Aorta (tissue), 5 donors: ENCODE measurements around the gene TUFT1. TPM values are rescaled to one million over a fixed set of nuclear protein-coding genes. Genes with fewer than 3 reads are reported as not detected.

Source experiments
- ATAC-seq: fragments of 200-7000 bp; cut with Tn5 transposase; one replicate; pipeline ENCODE4 v1.9.1; 2022; ENCODE audit warnings: moderate library complexity; ENCODE audit not compliant: low FRiP score
- DNase-seq, 2 donors: peaks; one replicate each; pipeline ENCODE4 v3.0.0-alpha.2; 2020
- H3K27ac ChIP-seq, 2 donors: one replicate each; pipeline ENCODE4 v1.5.1; 2013; ENCODE audit warnings: low read length in 2 of 2, mild to moderate bottlenecking in 2 of 2, moderate library complexity in 2 of 2, control low read depth in 1 of 2, inconsistent platforms in 1 of 2, low read depth in 1 of 2
- H3K27me3 ChIP-seq, 2 donors: one replicate each; pipeline ENCODE4 v1.6.1; 2013; ENCODE audit warnings: control low read depth in 1 of 2, low read length in 1 of 2, mild to moderate bottlenecking in 1 of 2, moderate library complexity in 1 of 2; ENCODE audit not compliant: insufficient read depth in 2 of 2, control insufficient read depth in 1 of 2
- H3K36me3 ChIP-seq, 2 donors: one replicate each; pipeline ENCODE4 v1.6.1; 2013; ENCODE audit warnings: control low read depth in 1 of 2, low read length in 1 of 2, mild to moderate bottlenecking in 1 of 2; ENCODE audit not compliant: insufficient read depth in 2 of 2, control insufficient read depth in 1 of 2
- H3K4me1 ChIP-seq, 2 donors: one replicate each; pipeline ENCODE4 v1.6.1; 2013; ENCODE audit warnings: low read length in 2 of 2, control low read depth in 1 of 2, mild to moderate bottlenecking in 1 of 2, moderate library complexity in 1 of 2; ENCODE audit not compliant: insufficient read depth in 2 of 2, control insufficient read depth in 1 of 2
- H3K4me3 ChIP-seq, 2 donors: one replicate each; pipeline ENCODE4 v1.5.1; 2013; ENCODE audit warnings: low read length in 2 of 2, control low read depth in 1 of 2, mild to moderate bottlenecking in 1 of 2
- H3K9me3 ChIP-seq: one replicate; pipeline ENCODE4 v1.6.1; 2013; ENCODE audit warnings: mild to moderate bottlenecking, low read length; ENCODE audit not compliant: control insufficient read depth
- WGBS, 2 donors: extraction: QIAGEN DNeasy Blood & Tissue Kit; methylation state at CpG; one replicate each; pipeline ENCODE4 v1.1.7; 2013; 5-methylcytosine and 5-hydroxymethylcytosine counted together
- intact Hi-C, 2 donors: fragments of 100-400 bp; cut with DNase I; formaldehyde crosslinking; loops; one replicate each; pipeline versions ENCODE4 v1.14.2 to v1.15.0; 2022
- polyA plus RNA-seq, 2 donors: library from polyadenylated mRNA; stranded (reverse); fragments of 200-250 nt; gene quantifications; one replicate each; pipeline ENCODE4 v1.2.3, GENCODE V29; 2013
- total RNA-seq, 2 donors: library from RNA; stranded (reverse); fragmentation: NEBNext Ultra II Directional; extraction: Animal tissue kit (Norgen Biotek cat#: 25700); gene quantifications; one replicate each; pipeline ENCODE4 v1.2.1, GENCODE V29; 2021
- donor health status: healthy with polysubstance abuse.
- donor health status: Bipolar disorder and iron deficiency.
- donor health status: DM: no; HTN: no; CAD: no.
- donor health status: DM: no; HTN: no; CAD: no.
- donor health status: DM: yes; HTN: yes; CAD: no.

The TUFT1 gene
- total and polyA plus RNA-seq, 4 donors, result 3.9 to 11.2 (median 5.5) TPM

- no peak overlapping the region for H3K27ac ChIP-seq
- 69 to 74% methylated on average over 3 of the region's 3 CpGs for WGBS, 2 donors
- intact Hi-C loops, result no loop called here
- no peak for DNase-seq
- no peaks in the 10 kb centered on the region for H3K4me1 ChIP-seq
- no peaks in the 10 kb centered on the region for H3K36me3 ChIP-seq
- ATAC-seq, result no peak
- H3K4me3 ChIP-seq, result no peak overlapping the region
- H3K9me3 ChIP-seq, result no peaks in the 10 kb centered on the region
- H3K27me3 ChIP-seq, result no peaks in the 10 kb centered on the region
These were observed 66.7 kb downstream of the TUFT1 start for GRCh38 chr1:151606857-151607256.

GRCh38 chr1:151610142-151610541, 70.0 kb downstream of the TUFT1 start:
- H3K36me3 ChIP-seq, result no peaks in the 10 kb centered on the region
- DNase-seq (no peak), ATAC-seq (no peak)
- no peaks in the 10 kb centered on the region for H3K9me3 ChIP-seq
- no peak overlapping the region for H3K4me3 ChIP-seq
- 91 to 97% methylated on average over 3 of the region's 3 CpGs for WGBS, 2 donors
- intact Hi-C loops, result loop anchor here in 1 of 2 donors (10.0 kb wide), 1 partner anchor 75 kb away; no protein-coding TSS in a partner anchor
- H3K27ac ChIP-seq, result no peak overlapping the region
- H3K4me1 ChIP-seq, result no peaks in the 10 kb centered on the region
- H3K27me3 ChIP-seq, result no peaks in the 10 kb centered on the region

- H3K4me1 ChIP-seq, result peaks cover 0 to 3% of the 10 kb centered on the region in 2 donors
- WGBS, 2 donors, result 13 to 15% methylated on average over 6 of the region's 6 CpGs
- peak; percentile 80 for ATAC-seq
These were observed 71.2 kb downstream of the TUFT1 start for GRCh38 chr1:151611288-151611790.

GRCh38 chr1:151611832-151612500, 71.9 kb downstream of the TUFT1 start, which contains the start of gene SNX27:
TSS of gene SNX27 (plus strand) at chr1:151612050. CDS start at chr1:151612202, 152 bp downstream.
- ATAC-seq, result peak; percentile 94
- Histone ChIP-seq H3K27ac (peak within 1 kb of the TSS; percentile 31 to 65), H3K4me3 (peak within 1 kb of the TSS; percentile 61 to 84), H3K9me3 (no peaks in the 10 kb centered on the region), H3K4me1 (peaks cover 0 to 3% of the 10 kb centered on the region in 2 donors), H3K36me3 (no peaks in the 10 kb centered on the region), H3K27me3 (no peaks in the 10 kb centered on the region)
- peak; percentile 94 to 96 for DNase-seq
- WGBS, 2 donors, result 1% methylated on average over 71 to 79 of the region's 79 CpGs
- intact Hi-C loops, result loop anchor here in 1 of 2 donors (10.0 kb wide), 1 partner anchor 73 kb away; no protein-coding TSS in a partner anchor

More at GRCh38 chr1:151611288-151611790, 71.2 kb downstream of the TUFT1 start:
- Histone ChIP-seq H3K27me3 (no peaks in the 10 kb centered on the region), H3K27ac (no peak overlapping the region), H3K9me3 (no peaks in the 10 kb centered on the region), H3K36me3 (no peaks in the 10 kb centered on the region), H3K4me3 (no peak overlapping the region)
- intact Hi-C loops, result loop anchor here in 1 of 2 donors (10.0 kb wide), 1 partner anchor 73 kb away; no protein-coding TSS in a partner anchor
- no peak for DNase-seq

GRCh38 chr1:151612501-151613281, 72.6 kb downstream of the TUFT1 start:
- no peaks in the 10 kb centered on the region for H3K36me3 ChIP-seq
- H3K27me3 ChIP-seq, result no peaks in the 10 kb centered on the region
- 1% methylated on average over 39 to 44 of the region's 44 CpGs for WGBS, 2 donors
- H3K27ac ChIP-seq, result no peak overlapping the region
- DNase-seq (peak; percentile 59 to 76), ATAC-seq (peak; percentile 42)
- peak overlapping the region; percentile 61 to 84 for H3K4me3 ChIP-seq
- intact Hi-C loops, result loop anchor here in 1 of 2 donors (10.0 kb wide), 1 partner anchor 72 kb away; no protein-coding TSS in a partner anchor
- no peaks in the 10 kb centered on the region for H3K9me3 ChIP-seq
- peaks cover 0 to 3% of the 10 kb centered on the region in 2 donors for H3K4me1 ChIP-seq

GRCh38 chr1:151613282-151613780, 73.2 kb downstream of the TUFT1 start:
- no peaks in the 10 kb centered on the region for H3K27me3 ChIP-seq
- DNase-seq, result no peak
- H3K4me3 ChIP-seq, result peak overlapping the region; percentile 61 to 84
- WGBS, 2 donors, result 13 to 22% methylated on average over 9 of the region's 9 CpGs
- no peaks in the 10 kb centered on the region for H3K36me3 ChIP-seq
- H3K4me1 ChIP-seq, result peaks cover 0 to 3% of the 10 kb centered on the region in 2 donors
- intact Hi-C loops, result loop anchor here in 1 of 2 donors (10.0 kb wide), 1 partner anchor 71 kb away; no protein-coding TSS in a partner anchor
- ATAC-seq, result no peak
- no peak overlapping the region for H3K27ac ChIP-seq
- no peaks in the 10 kb centered on the region for H3K9me3 ChIP-seq

GRCh38 chr1:151615711-151616504, 75.8 kb downstream of the TUFT1 start:
- Histone ChIP-seq H3K4me3 (no peak overlapping the region), H3K9me3 (no peaks in the 10 kb centered on the region), H3K27ac (no peak overlapping the region), H3K27me3 (no peaks in the 10 kb centered on the region), H3K36me3 (no peaks in the 10 kb centered on the region), H3K4me1 (peaks cover 0 to 3% of the 10 kb centered on the region in 2 donors)
- DNase-seq (no peak), ATAC-seq (no peak)
- intact Hi-C loops, result loop anchor here in 1 of 2 donors (10.0 kb wide), 1 partner anchor 69 kb away; no protein-coding TSS in a partner anchor
- WGBS, 2 donors, result 64% methylated on average over 4 of the region's 4 CpGs

- 64 to 67% methylated on average over 3 of the region's 3 CpGs for WGBS, 2 donors
- H3K27me3 ChIP-seq, result no peaks in the 10 kb centered on the region
- no peaks in the 10 kb centered on the region for H3K9me3 ChIP-seq
- no peak for ATAC-seq
- DNase-seq, result no peak
- H3K36me3 ChIP-seq, result no peaks in the 10 kb centered on the region
- intact Hi-C loops, result loop anchor here in 1 of 2 donors (10.0 kb wide), 1 partner anchor 68 kb away; no protein-coding TSS in a partner anchor
- no peak overlapping the region for H3K4me3 ChIP-seq
- H3K4me1 ChIP-seq, result peaks cover 0 to 3% of the 10 kb centered on the region in 2 donors
- H3K27ac ChIP-seq, result no peak overlapping the region
These were observed 76.4 kb downstream of the TUFT1 start for GRCh38 chr1:151616505-151616849.
